Adrenal gland (tissue), 5 donors: Measurements from ENCODE around the gene COBLL1.

Experiments
- POLR2A ChIP-seq, 2 donors: fragments of 450-650 bp; IDR thresholded peaks; one replicate each; pipeline ENCODE4 v1.6.1; 2017; ENCODE audit warnings: antibody characterized with exemption in 2 of 2, mild to moderate bottlenecking in 2 of 2, moderate library complexity in 1 of 2
- TF ChIP-seq, protein P1 (sequence below), 6 experiments: fragments of 450-650 bp in 4 of 6; fragments of 200-600 bp in 2 of 6; sonication (generic) in 1 of 6; IDR thresholded peaks; 1 replicate in 5 of 6; 2 replicates in 1 of 6; pipeline versions ENCODE4 v1.5.1 to v1.8.0; 2016 to 2021; ENCODE audit warnings: antibody characterized with exemption in 6 of 6, mild to moderate bottlenecking in 2 of 6, moderate library complexity in 1 of 6
- donor health status: DM: no; HTN: no; CAD: no.

- TF ChIP-seq, protein P1, sequence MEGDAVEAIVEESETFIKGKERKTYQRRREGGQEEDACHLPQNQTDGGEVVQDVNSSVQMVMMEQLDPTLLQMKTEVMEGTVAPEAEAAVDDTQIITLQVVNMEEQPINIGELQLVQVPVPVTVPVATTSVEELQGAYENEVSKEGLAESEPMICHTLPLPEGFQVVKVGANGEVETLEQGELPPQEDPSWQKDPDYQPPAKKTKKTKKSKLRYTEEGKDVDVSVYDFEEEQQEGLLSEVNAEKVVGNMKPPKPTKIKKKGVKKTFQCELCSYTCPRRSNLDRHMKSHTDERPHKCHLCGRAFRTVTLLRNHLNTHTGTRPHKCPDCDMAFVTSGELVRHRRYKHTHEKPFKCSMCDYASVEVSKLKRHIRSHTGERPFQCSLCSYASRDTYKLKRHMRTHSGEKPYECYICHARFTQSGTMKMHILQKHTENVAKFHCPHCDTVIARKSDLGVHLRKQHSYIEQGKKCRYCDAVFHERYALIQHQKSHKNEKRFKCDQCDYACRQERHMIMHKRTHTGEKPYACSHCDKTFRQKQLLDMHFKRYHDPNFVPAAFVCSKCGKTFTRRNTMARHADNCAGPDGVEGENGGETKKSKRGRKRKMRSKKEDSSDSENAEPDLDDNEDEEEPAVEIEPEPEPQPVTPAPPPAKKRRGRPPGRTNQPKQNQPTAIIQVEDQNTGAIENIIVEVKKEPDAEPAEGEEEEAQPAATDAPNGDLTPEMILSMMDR (IDR thresholded peaks at IDR 0.05), result no peak
- no peak for TF ChIP-seq POLR2A (IDR thresholded peaks at IDR 0.05)
These were observed 179.6 kb downstream of the COBLL1 start for GRCh38 chr2:164662066-164662465.
